Stimulated activated CD4-positive, alpha-beta T cell treated with anti-CD3 and anti-CD28 coated beads, Interleukin-15, amount 100 ng/mL, for 1 hour (primary cell): ENCODE data around the gene SLC7A6.
A peak's percentile ranks its signal among the peaks of the same experiment; 100 is the strongest.

Experiments used
- DNase-seq, 2 donors: peaks; one replicate each; pipeline ENCODE4 v3.0.0-alpha.2; 2020; ENCODE audit warnings: low read depth in 1 of 2, low spot score in 1 of 2

The SLC7A6 gene

GRCh38 chr16:68264128-68265077 lies at the start of gene SLC7A6:
Gene SLC7A6 (plus strand): TSS chr16:68264526. CDS start chr16:68274727, 10,201 bp downstream.
- peak; percentile 67 to 82 for DNase-seq

- no peak for DNase-seq
Measured at GRCh38 chr16:68214726-68215125, 49.6 kb upstream of the SLC7A6 start.

- no peak for DNase-seq
Measured at GRCh38 chr16:68215302-68215701, 49.0 kb upstream of the SLC7A6 start.

GRCh38 chr16:68216240-68216639 lies 48.1 kb upstream of the SLC7A6 start:
- no peak for DNase-seq

GRCh38 chr16:68217506-68217905 lies 46.8 kb upstream of the SLC7A6 start:
- DNase-seq, result no peak

- no peak for DNase-seq
Measured at GRCh38 chr16:68219725-68220351, 44.5 kb upstream of the SLC7A6 start.

- DNase-seq, result no peak
Measured at GRCh38 chr16:68223072-68223471, 41.3 kb upstream of the SLC7A6 start.

- no peak for DNase-seq
Measured at GRCh38 chr16:68226116-68226515, 38.2 kb upstream of the SLC7A6 start.

GRCh38 chr16:68227183-68227793 lies 37.0 kb upstream of the SLC7A6 start:
- DNase-seq, result no peak

GRCh38 chr16:68227850-68228553 lies 36.3 kb upstream of the SLC7A6 start:
- no peak for DNase-seq

GRCh38 chr16:68228652-68229051 lies 35.7 kb upstream of the SLC7A6 start:
- DNase-seq, result no peak

- DNase-seq, result peak in 1 of 2 donors; percentile 15
Measured at GRCh38 chr16:68229431-68230175, 34.7 kb upstream of the SLC7A6 start.

GRCh38 chr16:68230176-68230571 lies 34.2 kb upstream of the SLC7A6 start:
- DNase-seq, result no peak

GRCh38 chr16:68230956-68231355 lies 33.4 kb upstream of the SLC7A6 start:
- DNase-seq, result no peak

GRCh38 chr16:68231384-68232136 lies 32.8 kb upstream of the SLC7A6 start:
- DNase-seq, result no peak

GRCh38 chr16:68232335-68232734 lies 32.0 kb upstream of the SLC7A6 start:
- DNase-seq, result no peak

GRCh38 chr16:68233085-68233834 lies 31.1 kb upstream of the SLC7A6 start:
- DNase-seq, result no peak

GRCh38 chr16:68233835-68234187 lies 30.5 kb upstream of the SLC7A6 start:
- DNase-seq, result no peak
